ENCODE results near the gene PQBP1. TPM values are rescaled to one million over a fixed set of nuclear protein-coding genes. Genes with fewer than 3 reads are reported as not detected.

PQBP1 gene
- total and polyA plus RNA-seq, 4 donors: 33.2 to 146 (median 74.0) TPM

DNA sequence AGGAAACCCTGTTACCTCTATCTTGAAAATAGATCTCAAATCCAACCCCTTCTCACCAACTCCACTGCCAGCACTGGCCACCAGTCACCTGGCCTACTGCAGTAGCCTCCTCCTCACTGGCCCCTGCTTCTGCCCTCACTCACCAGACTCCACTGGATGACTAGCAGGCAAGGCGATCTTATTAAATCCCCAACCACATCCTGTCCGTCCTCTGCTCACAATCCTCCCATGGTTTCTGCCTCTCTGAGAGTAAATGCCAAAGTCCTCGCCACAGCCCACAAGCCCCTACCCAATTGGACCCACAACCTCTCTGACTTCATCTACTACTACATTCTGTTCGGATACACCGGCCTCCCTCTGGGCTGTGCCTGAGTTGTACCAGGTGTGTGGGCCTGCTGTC is 26.5 kb downstream of the PQBP1 start:
- TF ChIP-seq, protein P1, sequence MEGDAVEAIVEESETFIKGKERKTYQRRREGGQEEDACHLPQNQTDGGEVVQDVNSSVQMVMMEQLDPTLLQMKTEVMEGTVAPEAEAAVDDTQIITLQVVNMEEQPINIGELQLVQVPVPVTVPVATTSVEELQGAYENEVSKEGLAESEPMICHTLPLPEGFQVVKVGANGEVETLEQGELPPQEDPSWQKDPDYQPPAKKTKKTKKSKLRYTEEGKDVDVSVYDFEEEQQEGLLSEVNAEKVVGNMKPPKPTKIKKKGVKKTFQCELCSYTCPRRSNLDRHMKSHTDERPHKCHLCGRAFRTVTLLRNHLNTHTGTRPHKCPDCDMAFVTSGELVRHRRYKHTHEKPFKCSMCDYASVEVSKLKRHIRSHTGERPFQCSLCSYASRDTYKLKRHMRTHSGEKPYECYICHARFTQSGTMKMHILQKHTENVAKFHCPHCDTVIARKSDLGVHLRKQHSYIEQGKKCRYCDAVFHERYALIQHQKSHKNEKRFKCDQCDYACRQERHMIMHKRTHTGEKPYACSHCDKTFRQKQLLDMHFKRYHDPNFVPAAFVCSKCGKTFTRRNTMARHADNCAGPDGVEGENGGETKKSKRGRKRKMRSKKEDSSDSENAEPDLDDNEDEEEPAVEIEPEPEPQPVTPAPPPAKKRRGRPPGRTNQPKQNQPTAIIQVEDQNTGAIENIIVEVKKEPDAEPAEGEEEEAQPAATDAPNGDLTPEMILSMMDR (IDR thresholded peaks at IDR 0.05; ENCODE audit: control extremely low read depth, extremely low read depth): no peak
- no peak for ATAC-seq (ENCODE audit: insufficient read depth, low FRiP score)
- Histone ChIP-seq H3K27me3 (ENCODE audit: control insufficient read depth in 3 of 3, insufficient read depth in 3 of 3, low read length in 2 of 3) (no peaks in the 10 kb centered on the region), H3K4me3 (no peak overlapping the region), H3K27ac (ENCODE audit: low read depth in 1 of 2, low read length in 1 of 2) (no peak overlapping the region), H3K4me1 (ENCODE audit: control insufficient read depth in 5 of 5, insufficient read depth in 5 of 5, low read length in 5 of 5) (peaks cover 0 to 3% (median 1%) of the 10 kb centered on the region in 5 donors), H3K9me3 (ENCODE audit: control insufficient read depth in 4 of 4, insufficient read depth in 3 of 4, low read length in 3 of 4) (peaks cover 0 to 3% (median 0%) of the 10 kb centered on the region in 4 donors), H3K9ac (ENCODE audit: insufficient read depth in 1 of 2, low read length in 2 of 2) (no peak overlapping the region), H3K36me3 (ENCODE audit: control insufficient read depth in 4 of 4, insufficient read depth in 4 of 4, low read length in 4 of 4) (peaks cover 0 to 11% (median 10%) of the 10 kb centered on the region in 4 donors)
- no peak for DNase-seq
- 87 to 90% methylated on average over 5 of the region's 5 CpGs for WGBS, 2 donors

DNA sequence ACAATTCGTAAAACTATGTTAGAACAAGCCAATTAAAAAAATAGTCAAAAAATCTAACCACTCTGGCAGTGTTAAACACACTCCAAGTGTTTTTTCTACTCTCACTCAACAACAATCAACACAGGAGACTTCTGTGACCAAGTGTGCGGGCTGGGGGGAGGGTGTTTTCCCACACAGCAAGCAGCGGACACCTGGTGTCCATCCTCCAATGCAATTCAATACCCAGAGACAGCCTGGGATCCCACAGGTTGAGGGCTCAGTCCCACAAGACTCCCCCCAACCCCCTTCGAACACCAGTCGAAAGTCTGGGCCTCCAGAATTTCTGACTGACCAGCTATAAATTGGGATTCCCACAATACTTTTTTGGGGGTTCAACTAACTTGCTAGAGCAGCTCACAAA is 29.4 kb downstream of the PQBP1 start:
- H3K4me1 ChIP-seq (ENCODE audit: control insufficient read depth in 5 of 5, insufficient read depth in 5 of 5, low read length in 5 of 5): no peaks in the 10 kb centered on the region
- peaks cover 0 to 3% (median 0%) of the 10 kb centered on the region in 4 donors for H3K9me3 ChIP-seq (ENCODE audit: control insufficient read depth in 4 of 4, insufficient read depth in 3 of 4, low read length in 3 of 4)
- ATAC-seq (ENCODE audit: insufficient read depth, low FRiP score) (no peak), DNase-seq (no peak)
- no peak overlapping the region for H3K9ac ChIP-seq (ENCODE audit: insufficient read depth in 1 of 2, low read length in 2 of 2)
- H3K27me3 ChIP-seq (ENCODE audit: control insufficient read depth in 3 of 3, insufficient read depth in 3 of 3, low read length in 2 of 3): no peaks in the 10 kb centered on the region
- TF ChIP-seq, protein P1 (IDR thresholded peaks at IDR 0.05; ENCODE audit: control extremely low read depth, extremely low read depth): no peak
- peaks cover 0 to 16% (median 12%) of the 10 kb centered on the region in 4 donors for H3K36me3 ChIP-seq (ENCODE audit: control insufficient read depth in 4 of 4, insufficient read depth in 4 of 4, low read length in 4 of 4)
- no peak overlapping the region for H3K4me3 ChIP-seq
- H3K27ac ChIP-seq (ENCODE audit: low read depth in 1 of 2, low read length in 1 of 2): no peak overlapping the region
- 54 to 93% methylated on average over 5 of the region's 5 CpGs for WGBS, 2 donors

DNA sequence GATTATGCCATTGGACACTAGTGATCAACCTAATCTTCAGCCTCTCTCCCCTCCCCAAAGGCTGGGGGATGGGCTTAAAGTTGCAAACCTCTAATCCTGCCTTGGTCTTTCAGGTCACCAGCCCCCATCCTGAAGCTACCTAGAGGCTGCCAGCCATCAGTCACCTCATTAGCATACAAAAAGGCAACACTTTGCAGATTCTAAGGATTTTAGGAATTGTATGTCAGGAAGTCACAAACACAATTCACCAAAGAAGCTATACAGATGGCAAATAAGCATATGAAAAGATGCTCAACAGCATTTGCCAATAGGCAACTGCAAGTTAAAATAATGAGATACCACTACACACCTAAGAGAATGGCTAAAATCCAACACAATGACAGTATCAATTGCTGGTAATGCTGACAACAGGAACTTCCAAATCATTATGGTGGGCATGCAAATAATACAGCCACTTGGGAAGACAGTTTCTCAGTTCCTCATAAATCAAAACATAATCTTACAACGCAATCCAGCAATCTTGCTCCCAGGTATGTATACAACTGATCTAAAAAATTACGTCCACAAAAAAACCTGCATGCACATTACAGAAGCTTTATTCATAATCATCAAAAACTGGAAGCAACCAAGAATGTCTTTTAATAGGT is 30.1 kb downstream of the PQBP1 start:
- no peak overlapping the region for H3K27ac ChIP-seq (ENCODE audit: low read depth in 1 of 2, low read length in 1 of 2)
- WGBS, 2 donors: 75 to 92% methylated on average over 2 of the region's 2 CpGs
- H3K36me3 ChIP-seq (ENCODE audit: control insufficient read depth in 4 of 4, insufficient read depth in 4 of 4, low read length in 4 of 4): peaks cover 0 to 16% (median 10%) of the 10 kb centered on the region in 4 donors
- H3K27me3 ChIP-seq (ENCODE audit: control insufficient read depth in 3 of 3, insufficient read depth in 3 of 3, low read length in 2 of 3): no peaks in the 10 kb centered on the region
- peaks cover 0 to 4% (median under 1%) of the 10 kb centered on the region in 4 donors for H3K9me3 ChIP-seq (ENCODE audit: control insufficient read depth in 4 of 4, insufficient read depth in 3 of 4, low read length in 3 of 4)
- ATAC-seq (ENCODE audit: insufficient read depth, low FRiP score): no peak
- TF ChIP-seq, protein P1 (IDR thresholded peaks at IDR 0.05; ENCODE audit: control extremely low read depth, extremely low read depth): no peak
- DNase-seq: no peak
- no peak overlapping the region for H3K9ac ChIP-seq (ENCODE audit: insufficient read depth in 1 of 2, low read length in 2 of 2)
- H3K4me3 ChIP-seq: no peak overlapping the region
- no peaks in the 10 kb centered on the region for H3K4me1 ChIP-seq (ENCODE audit: control insufficient read depth in 5 of 5, insufficient read depth in 5 of 5, low read length in 5 of 5)
